NT2/D1 (cell line): ENCODE data around the gene SLCO1A2.

Experiments
- DNase-seq: peaks from one replicate; pipeline ENCODE4 v3.0.0-alpha.2; 2011; ENCODE audit warnings: low read depth, low spot score
- H3K27me3 ChIP-seq: 2 replicates; pipeline ENCODE4 v1.6.0; 2011; ENCODE audit warnings: mild to moderate bottlenecking; ENCODE audit not compliant: insufficient read length, insufficient read depth
- H3K36me3 ChIP-seq: 2 replicates; pipeline ENCODE4 v1.6.1; 2011; ENCODE audit warnings: mild to moderate bottlenecking, low read length, mixed read lengths; ENCODE audit not compliant: insufficient read depth, insufficient read length
- H3K4me1 ChIP-seq: 2 replicates; pipeline ENCODE4 v1.5.1; 2011; ENCODE audit not compliant: insufficient read depth, insufficient read length
- H3K4me3 ChIP-seq: 2 replicates; pipeline ENCODE4 v1.5.1; 2011; ENCODE audit warnings: low read depth; ENCODE audit not compliant: insufficient read length
- H3K9ac ChIP-seq: 2 replicates; pipeline ENCODE4 v1.6.0; 2011; ENCODE audit warnings: low read depth; ENCODE audit not compliant: insufficient read length
- H3K9me3 ChIP-seq: 2 replicates; pipeline ENCODE4 v1.5.1; 2011; ENCODE audit warnings: mild to moderate bottlenecking, low read length; ENCODE audit not compliant: insufficient read depth
- SUZ12 ChIP-seq: IDR thresholded peaks from 2 replicates; pipeline ENCODE4 v1.6.1; 2011; ENCODE audit not compliant: insufficient read length, insufficient read depth; ENCODE audit errors: extremely low read depth
- YY1 ChIP-seq: IDR thresholded peaks from 2 replicates; pipeline ENCODE4 v1.6.1; 2011; ENCODE audit not compliant: insufficient read length, insufficient read depth
- ZNF274 ChIP-seq: IDR thresholded peaks from 2 replicates; pipeline ENCODE4 v1.6.1; 2011; ENCODE audit warnings: mild to moderate bottlenecking, low read depth, low read length

Gene SLCO1A2

DNA sequence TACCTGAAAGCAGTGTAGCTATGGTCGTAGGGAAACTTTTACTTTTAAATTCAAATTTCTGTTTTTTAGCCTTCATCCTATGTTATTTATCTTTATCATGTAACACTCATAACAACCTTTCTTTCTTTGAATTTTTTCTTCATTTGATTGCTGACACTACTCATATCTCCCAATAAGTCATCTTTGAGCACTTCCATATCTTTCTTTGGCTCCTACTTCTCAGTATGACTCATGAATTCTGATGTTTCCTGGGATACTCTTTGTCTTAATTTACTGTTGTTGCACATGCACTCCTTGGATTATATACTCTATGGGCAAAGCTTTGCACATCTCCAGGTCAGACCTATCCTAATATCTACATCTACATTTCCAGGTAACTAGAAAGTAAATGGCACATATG, 19.9 kb upstream of the SLCO1A2 start:
- peaks cover 3% of the 10 kb centered on the region; the same call in 1 of the 2 replicates for H3K9me3 ChIP-seq
- TF ChIP-seq ZNF274, result no peak
- TF ChIP-seq SUZ12, result no peak
- no peak for TF ChIP-seq YY1
- H3K4me3 ChIP-seq, result no peak overlapping the region
- H3K27me3 ChIP-seq, result no peaks in the 10 kb centered on the region
- H3K9ac ChIP-seq, result no peak overlapping the region
- H3K4me1 ChIP-seq, result no peaks in the 10 kb centered on the region
- DNase-seq, result no peak
- H3K36me3 ChIP-seq, result no peaks in the 10 kb centered on the region

DNA sequence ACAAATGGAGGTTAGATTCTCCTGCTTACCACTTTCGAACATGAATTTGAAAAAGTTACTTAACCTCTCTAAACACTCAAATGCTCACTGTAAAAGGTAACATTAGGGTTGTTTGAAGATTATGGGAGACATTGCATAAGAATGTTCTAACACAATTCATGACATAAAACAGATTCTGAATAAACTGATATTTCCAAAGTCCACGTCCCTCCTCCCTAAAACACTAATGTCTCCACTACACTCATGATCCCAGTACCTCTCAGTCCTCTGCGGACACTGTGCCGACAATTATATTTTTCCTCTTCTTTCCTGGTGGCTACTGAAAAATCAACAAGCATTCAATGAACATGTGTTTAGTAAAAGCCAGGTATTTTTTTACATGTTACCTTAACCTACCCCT, 19.2 kb upstream of the SLCO1A2 start:
- Histone ChIP-seq H3K9me3 (no peaks in the 10 kb centered on the region), H3K36me3 (no peaks in the 10 kb centered on the region), H3K27me3 (no peaks in the 10 kb centered on the region), H3K4me3 (no peak overlapping the region), H3K9ac (no peak overlapping the region), H3K4me1 (no peaks in the 10 kb centered on the region)
- no peak for DNase-seq
- no peak for TF ChIP-seq YY1
- no peak for TF ChIP-seq SUZ12
- no peak for TF ChIP-seq ZNF274

DNA sequence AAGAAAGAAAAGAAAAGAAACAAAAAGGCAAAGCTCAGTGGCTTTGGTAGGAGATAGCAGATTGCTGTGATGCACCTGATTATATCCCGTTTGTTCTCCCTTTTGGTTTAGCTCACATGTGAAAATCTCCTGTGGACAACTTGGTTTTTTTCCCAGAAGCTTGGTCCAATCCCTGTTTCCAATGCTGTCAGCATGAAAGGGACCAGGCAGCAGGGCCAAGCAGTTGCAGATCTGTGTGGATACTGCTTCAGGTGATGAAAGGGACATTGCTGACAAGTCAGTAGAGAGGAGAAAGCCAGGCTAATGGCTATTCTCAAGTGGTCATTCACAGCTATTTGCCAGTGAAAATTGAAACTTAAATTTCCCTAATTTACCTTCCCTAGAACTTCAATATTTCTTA, 18.8 kb upstream of the SLCO1A2 start:
- Histone ChIP-seq H3K9ac (no peak overlapping the region), H3K4me1 (no peaks in the 10 kb centered on the region)
- DNase-seq, result no peak

DNA sequence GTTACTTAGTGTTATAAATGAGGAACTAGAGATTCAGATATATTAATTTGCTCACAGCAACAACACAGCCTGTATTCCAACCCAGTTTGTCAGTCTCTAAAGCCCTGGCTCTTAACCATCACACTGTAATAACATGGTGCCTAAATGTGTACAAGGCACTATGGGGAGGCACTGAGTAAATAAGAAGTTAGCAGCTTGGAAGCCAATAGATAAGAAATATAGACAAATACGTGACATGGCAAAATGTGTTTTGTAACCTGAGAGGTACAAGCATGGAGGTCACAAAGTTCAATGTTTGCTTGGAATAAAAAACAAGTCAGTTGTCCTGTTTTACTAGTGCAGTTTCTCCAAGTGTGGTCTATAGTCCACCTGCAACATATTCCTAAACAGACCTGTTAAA, 16.3 kb upstream of the SLCO1A2 start:
- Histone ChIP-seq H3K9ac (no peak overlapping the region), H3K36me3 (no peaks in the 10 kb centered on the region), H3K4me3 (no peak overlapping the region), H3K27me3 (no peaks in the 10 kb centered on the region), H3K9me3 (no peaks in the 10 kb centered on the region), H3K4me1 (no peaks in the 10 kb centered on the region)
- TF ChIP-seq YY1, result no peak
- no peak for TF ChIP-seq SUZ12
- TF ChIP-seq ZNF274, result no peak
- no peak for DNase-seq

More for the DNA sequence above, 18.8 kb upstream of the SLCO1A2 start:
- Histone ChIP-seq H3K36me3 (no peaks in the 10 kb centered on the region), H3K4me3 (no peak overlapping the region), H3K9me3 (no peaks in the 10 kb centered on the region), H3K27me3 (no peaks in the 10 kb centered on the region)
- TF ChIP-seq YY1 (no peak), ZNF274 (no peak), SUZ12 (no peak)

DNA sequence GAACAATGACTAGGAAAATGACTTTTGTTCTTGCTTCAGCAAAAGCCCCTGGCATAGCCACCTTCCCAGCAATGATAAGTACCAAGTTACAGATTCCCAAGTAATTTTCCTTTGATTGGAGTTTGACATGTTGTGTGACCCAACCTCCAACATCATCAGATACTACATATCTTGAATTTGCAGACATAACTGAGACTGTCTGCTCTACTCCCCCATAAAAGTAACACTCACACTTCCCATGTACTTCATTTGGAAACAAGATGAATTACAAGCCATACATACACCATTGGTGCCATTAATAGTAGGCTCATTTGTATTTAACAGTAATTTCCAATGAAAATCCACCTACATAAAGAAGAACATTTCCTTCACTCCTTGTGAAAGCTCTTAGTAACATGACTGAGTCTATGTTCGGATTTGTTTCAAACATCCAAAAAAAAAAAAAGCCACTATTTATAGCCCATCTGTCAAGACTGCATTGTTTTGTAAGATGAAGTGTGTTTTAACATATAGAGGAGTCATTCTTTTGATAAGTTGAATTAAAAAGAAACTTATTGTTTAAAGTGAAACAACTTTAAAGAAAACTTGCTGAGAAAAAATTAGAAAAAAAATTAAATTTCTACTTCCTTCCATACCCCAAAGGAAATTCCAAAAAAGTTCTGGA, 12.0 kb upstream of the SLCO1A2 start:
- no peaks in the 10 kb centered on the region for H3K27me3 ChIP-seq
- H3K9ac ChIP-seq, result no peak overlapping the region
- H3K9me3 ChIP-seq, result no peaks in the 10 kb centered on the region
- H3K4me3 ChIP-seq, result no peak overlapping the region
- H3K4me1 ChIP-seq, result no peaks in the 10 kb centered on the region
- no peaks in the 10 kb centered on the region for H3K36me3 ChIP-seq
- DNase-seq, result no peak
- TF ChIP-seq ZNF274 (no peak), YY1 (no peak), SUZ12 (no peak)

DNA sequence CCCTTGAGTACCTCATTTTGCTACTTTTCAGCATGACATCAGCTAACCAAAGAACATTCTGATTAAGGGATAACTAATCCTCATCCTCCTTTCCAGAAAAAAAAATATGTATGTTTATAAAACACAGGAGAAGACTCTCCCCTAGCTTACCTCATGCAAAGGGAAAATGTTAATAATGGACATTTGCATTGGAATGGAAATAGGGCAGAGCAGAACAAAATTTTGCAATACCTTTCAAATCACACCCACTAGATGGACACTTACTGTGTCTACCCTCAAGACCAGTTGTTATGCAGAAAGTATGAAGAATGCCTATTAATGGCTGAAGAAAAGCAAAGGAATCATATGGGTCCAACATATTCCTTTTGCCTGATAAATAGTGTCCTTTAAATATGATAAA, 8.9 kb upstream of the SLCO1A2 start:
- TF ChIP-seq SUZ12 (no peak), YY1 (no peak), ZNF274 (no peak)
- H3K4me3 ChIP-seq, result no peak overlapping the region
- no peaks in the 10 kb centered on the region for H3K27me3 ChIP-seq
- no peaks in the 10 kb centered on the region for H3K9me3 ChIP-seq
- H3K36me3 ChIP-seq, result no peaks in the 10 kb centered on the region
- DNase-seq, result no peak
- H3K9ac ChIP-seq, result no peak overlapping the region
- H3K4me1 ChIP-seq, result no peaks in the 10 kb centered on the region

DNA sequence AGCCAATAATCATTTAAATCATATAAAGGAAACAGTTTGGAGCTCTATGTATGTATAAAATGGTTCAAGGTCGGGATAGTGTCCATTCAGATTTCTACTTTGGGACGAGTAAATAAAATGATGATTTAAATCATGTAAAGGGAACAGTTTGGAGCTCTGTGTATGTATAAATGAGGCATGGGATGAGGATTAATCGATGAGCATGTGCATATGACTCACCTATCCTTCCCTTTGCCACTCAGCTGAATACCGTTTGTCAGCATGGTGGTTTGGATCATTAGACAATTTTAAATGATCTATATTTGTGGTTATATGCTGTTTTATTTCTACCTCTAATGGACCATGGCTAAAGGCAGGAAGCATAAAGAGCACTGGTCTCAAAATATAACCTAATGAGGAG, 7.1 kb upstream of the SLCO1A2 start:
- DNase-seq, result no peak
- no peak overlapping the region for H3K9ac ChIP-seq
- TF ChIP-seq YY1 (no peak), SUZ12 (no peak), ZNF274 (no peak)
- no peaks in the 10 kb centered on the region for H3K27me3 ChIP-seq
- H3K9me3 ChIP-seq, result no peaks in the 10 kb centered on the region
- no peak overlapping the region for H3K4me3 ChIP-seq
- H3K4me1 ChIP-seq, result no peaks in the 10 kb centered on the region
- no peaks in the 10 kb centered on the region for H3K36me3 ChIP-seq

DNA sequence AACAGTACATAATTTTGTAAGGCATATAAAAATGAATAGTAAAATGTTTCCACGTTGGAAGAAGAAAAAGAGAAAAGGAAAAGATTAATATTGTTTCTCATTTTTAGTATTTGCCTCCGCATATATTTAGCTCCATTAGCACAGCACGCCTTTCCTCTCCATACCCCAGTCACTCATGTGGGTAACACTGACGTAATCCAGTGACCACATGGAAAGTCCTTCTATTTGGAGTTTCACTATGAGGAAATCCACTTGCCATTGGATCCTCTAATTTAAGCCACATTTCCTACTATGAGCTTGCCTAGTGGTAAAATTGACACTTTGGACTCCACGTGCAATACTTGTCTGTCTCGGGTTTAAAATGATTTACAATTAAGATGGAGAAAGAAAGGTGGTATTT, 5.7 kb upstream of the SLCO1A2 start:
- Histone ChIP-seq H3K4me1 (no peaks in the 10 kb centered on the region), H3K36me3 (no peaks in the 10 kb centered on the region), H3K9ac (no peak overlapping the region), H3K4me3 (no peak overlapping the region), H3K27me3 (no peaks in the 10 kb centered on the region), H3K9me3 (0 out of 2 replicates have a peak, but pooled peaks cover under 1% of the 10 kb centered on the region)
- no peak for DNase-seq
- no peak for TF ChIP-seq SUZ12
- no peak for TF ChIP-seq YY1
- no peak for TF ChIP-seq ZNF274
